GM23338 (cell line): ENCODE measurements around the gene CACNA1B. TPM values are rescaled to one million over a fixed set of nuclear protein-coding genes. Genes with fewer than 3 reads are reported as not detected.

Experiments used
- ATAC-seq: fragments of 200-7000 bp; cut with Tn5 transposase; 3 replicates; pipeline ENCODE4 v1.9.1; 2020
- DNase-seq: peaks from one replicate; pipeline ENCODE4 v3.0.0-alpha.2; 2015; ENCODE audit warnings: low spot score
- H2AFZ ChIP-seq: fragments of 200-600 bp; sonication (generic); 2 replicates; pipeline ENCODE4 v1.8.0; 2016; ENCODE audit warnings: antibody characterized with exemption, mild to moderate bottlenecking, moderate library complexity
- H3F3A ChIP-seq: fragments of 200-600 bp; sonication (generic); replicated peaks from 2 replicates; pipeline ENCODE4 v1.8.0; 2017; ENCODE audit warnings: antibody characterized with exemption, mixed run types, low read depth
- H3K27ac ChIP-seq: fragments of 200-600 bp; sonication (generic); 2 replicates; pipeline ENCODE4 v1.6.1; 2016; ENCODE audit warnings: low read depth
- H3K27me3 ChIP-seq: fragments of 200-600 bp; sonication (generic); 2 replicates; pipeline ENCODE4 v1.8.0; 2016; ENCODE audit warnings: mild to moderate bottlenecking, mixed run types, moderate library complexity; ENCODE audit not compliant: insufficient read depth
- H3K36me3 ChIP-seq: fragments of 200-600 bp; sonication (generic); 2 replicates; pipeline ENCODE4 v1.8.0; 2016; ENCODE audit warnings: mild to moderate bottlenecking; ENCODE audit not compliant: insufficient read depth
- H3K4me1 ChIP-seq: fragments of 200-600 bp; sonication (generic); 2 replicates; pipeline ENCODE4 v1.8.0; 2016; ENCODE audit warnings: mild to moderate bottlenecking, moderate library complexity; ENCODE audit not compliant: insufficient read depth
- H3K4me2 ChIP-seq: fragments of 200-600 bp; sonication (generic); 2 replicates; pipeline ENCODE4 v1.7.1; 2017; ENCODE audit warnings: mixed run types
- H3K4me3 ChIP-seq: fragments of 200-600 bp; sonication (generic); 2 replicates; pipeline ENCODE4 v1.6.1; 2016; ENCODE audit warnings: mixed run types
- H3K79me2 ChIP-seq: fragments of 200-600 bp; sonication (generic); replicated peaks from 2 replicates; pipeline ENCODE4 v1.8.0; 2017; ENCODE audit warnings: mild to moderate bottlenecking; ENCODE audit not compliant: insufficient read depth
- H3K9me2 ChIP-seq: fragments of 200-600 bp; sonication (generic); 2 replicates; pipeline ENCODE4 v1.8.0; 2017; ENCODE audit not compliant: insufficient read depth
- H4K20me1 ChIP-seq: fragments of 200-600 bp; sonication (generic); replicated peaks from 2 replicates; pipeline ENCODE4 v1.8.0; 2017; ENCODE audit warnings: mild to moderate bottlenecking; ENCODE audit not compliant: insufficient read depth
- H3K27ac Mint-ChIP-seq: 2 replicates; pipeline ENCODE4 v1.8.0; 2020; ENCODE audit warnings: inconsistent platforms, mild to moderate bottlenecking, moderate library complexity, mixed read lengths
- H3K27me3 Mint-ChIP-seq: 3 replicates; pipeline ENCODE4 v1.8.0; 2022; ENCODE audit warnings: low read depth, mild to moderate bottlenecking, moderate library complexity, mixed read lengths, inconsistent platforms; ENCODE audit not compliant: insufficient read depth, poor library complexity
- H3K36me3 Mint-ChIP-seq: 3 replicates; pipeline ENCODE4 v1.8.0; 2021; ENCODE audit warnings: low read depth, mild to moderate bottlenecking, inconsistent platforms, moderate library complexity, mixed read lengths
- H3K4me1 Mint-ChIP-seq: 3 replicates; pipeline ENCODE4 v1.8.0; 2020; ENCODE audit warnings: mild to moderate bottlenecking, inconsistent platforms, mixed read lengths
- H3K4me3 Mint-ChIP-seq: 3 replicates; pipeline ENCODE4 v1.8.0; 2021; ENCODE audit warnings: moderate library complexity, mild to moderate bottlenecking, inconsistent platforms, mixed read lengths
- H3K9me3 Mint-ChIP-seq: 3 replicates; pipeline ENCODE4 v1.8.0; 2020; ENCODE audit warnings: moderate library complexity, mild to moderate bottlenecking, inconsistent platforms, mixed read lengths
- JUNB ChIP-seq: IDR thresholded peaks from one replicate; pipeline ENCODE4 v1.6.1; 2016; ENCODE audit warnings: antibody characterized with exemption; ENCODE audit not compliant: unreplicated experiment
- NANOG ChIP-seq: IDR thresholded peaks from 2 replicates; pipeline ENCODE4 v1.6.1; 2016; ENCODE audit warnings: antibody characterized with exemption, borderline replicate concordance
- ZNF331 ChIP-seq: fragments of 250-450 bp; sonication (Bioruptor Pico); IDR thresholded peaks from 2 replicates; pipeline ENCODE4 v1.5.0; 2020; ENCODE audit warnings: low read depth, mild to moderate bottlenecking, moderate library complexity
- polyA plus RNA-seq: library from polyadenylated mRNA; unstranded; fragments of >200 nt; fragmentation: Nextera tagmentation; extraction: Ambion mirVana; gene quantifications from 2 replicates; pipeline ENCODE4 v1.2.1, GENCODE V29; 2016
- total RNA-seq: library from RNA; depleted of rRNA; stranded (reverse); fragments of >200 nt; shearing (Covaris generic); gene quantifications from 2 replicates; pipeline ENCODE4 v1.2.3, GENCODE V29; 2014
- TF ChIP-seq, protein P1 (sequence below): fragments of 250-450 bp; sonication (Bioruptor Pico); IDR thresholded peaks from 2 replicates; pipeline ENCODE4 v1.5.0; 2020; ENCODE audit warnings: mild to moderate bottlenecking, moderate library complexity
- TF ChIP-seq, protein P2 (sequence below): IDR thresholded peaks from one replicate; pipeline ENCODE4 v1.6.1; 2018; ENCODE audit warnings: antibody characterized with exemption; ENCODE audit not compliant: unreplicated experiment

The CACNA1B gene
- total and polyA plus RNA-seq, 2 experiments from 2014 or later = 1.1 to 10.4 TPM

- TF ChIP-seq, protein P1, sequence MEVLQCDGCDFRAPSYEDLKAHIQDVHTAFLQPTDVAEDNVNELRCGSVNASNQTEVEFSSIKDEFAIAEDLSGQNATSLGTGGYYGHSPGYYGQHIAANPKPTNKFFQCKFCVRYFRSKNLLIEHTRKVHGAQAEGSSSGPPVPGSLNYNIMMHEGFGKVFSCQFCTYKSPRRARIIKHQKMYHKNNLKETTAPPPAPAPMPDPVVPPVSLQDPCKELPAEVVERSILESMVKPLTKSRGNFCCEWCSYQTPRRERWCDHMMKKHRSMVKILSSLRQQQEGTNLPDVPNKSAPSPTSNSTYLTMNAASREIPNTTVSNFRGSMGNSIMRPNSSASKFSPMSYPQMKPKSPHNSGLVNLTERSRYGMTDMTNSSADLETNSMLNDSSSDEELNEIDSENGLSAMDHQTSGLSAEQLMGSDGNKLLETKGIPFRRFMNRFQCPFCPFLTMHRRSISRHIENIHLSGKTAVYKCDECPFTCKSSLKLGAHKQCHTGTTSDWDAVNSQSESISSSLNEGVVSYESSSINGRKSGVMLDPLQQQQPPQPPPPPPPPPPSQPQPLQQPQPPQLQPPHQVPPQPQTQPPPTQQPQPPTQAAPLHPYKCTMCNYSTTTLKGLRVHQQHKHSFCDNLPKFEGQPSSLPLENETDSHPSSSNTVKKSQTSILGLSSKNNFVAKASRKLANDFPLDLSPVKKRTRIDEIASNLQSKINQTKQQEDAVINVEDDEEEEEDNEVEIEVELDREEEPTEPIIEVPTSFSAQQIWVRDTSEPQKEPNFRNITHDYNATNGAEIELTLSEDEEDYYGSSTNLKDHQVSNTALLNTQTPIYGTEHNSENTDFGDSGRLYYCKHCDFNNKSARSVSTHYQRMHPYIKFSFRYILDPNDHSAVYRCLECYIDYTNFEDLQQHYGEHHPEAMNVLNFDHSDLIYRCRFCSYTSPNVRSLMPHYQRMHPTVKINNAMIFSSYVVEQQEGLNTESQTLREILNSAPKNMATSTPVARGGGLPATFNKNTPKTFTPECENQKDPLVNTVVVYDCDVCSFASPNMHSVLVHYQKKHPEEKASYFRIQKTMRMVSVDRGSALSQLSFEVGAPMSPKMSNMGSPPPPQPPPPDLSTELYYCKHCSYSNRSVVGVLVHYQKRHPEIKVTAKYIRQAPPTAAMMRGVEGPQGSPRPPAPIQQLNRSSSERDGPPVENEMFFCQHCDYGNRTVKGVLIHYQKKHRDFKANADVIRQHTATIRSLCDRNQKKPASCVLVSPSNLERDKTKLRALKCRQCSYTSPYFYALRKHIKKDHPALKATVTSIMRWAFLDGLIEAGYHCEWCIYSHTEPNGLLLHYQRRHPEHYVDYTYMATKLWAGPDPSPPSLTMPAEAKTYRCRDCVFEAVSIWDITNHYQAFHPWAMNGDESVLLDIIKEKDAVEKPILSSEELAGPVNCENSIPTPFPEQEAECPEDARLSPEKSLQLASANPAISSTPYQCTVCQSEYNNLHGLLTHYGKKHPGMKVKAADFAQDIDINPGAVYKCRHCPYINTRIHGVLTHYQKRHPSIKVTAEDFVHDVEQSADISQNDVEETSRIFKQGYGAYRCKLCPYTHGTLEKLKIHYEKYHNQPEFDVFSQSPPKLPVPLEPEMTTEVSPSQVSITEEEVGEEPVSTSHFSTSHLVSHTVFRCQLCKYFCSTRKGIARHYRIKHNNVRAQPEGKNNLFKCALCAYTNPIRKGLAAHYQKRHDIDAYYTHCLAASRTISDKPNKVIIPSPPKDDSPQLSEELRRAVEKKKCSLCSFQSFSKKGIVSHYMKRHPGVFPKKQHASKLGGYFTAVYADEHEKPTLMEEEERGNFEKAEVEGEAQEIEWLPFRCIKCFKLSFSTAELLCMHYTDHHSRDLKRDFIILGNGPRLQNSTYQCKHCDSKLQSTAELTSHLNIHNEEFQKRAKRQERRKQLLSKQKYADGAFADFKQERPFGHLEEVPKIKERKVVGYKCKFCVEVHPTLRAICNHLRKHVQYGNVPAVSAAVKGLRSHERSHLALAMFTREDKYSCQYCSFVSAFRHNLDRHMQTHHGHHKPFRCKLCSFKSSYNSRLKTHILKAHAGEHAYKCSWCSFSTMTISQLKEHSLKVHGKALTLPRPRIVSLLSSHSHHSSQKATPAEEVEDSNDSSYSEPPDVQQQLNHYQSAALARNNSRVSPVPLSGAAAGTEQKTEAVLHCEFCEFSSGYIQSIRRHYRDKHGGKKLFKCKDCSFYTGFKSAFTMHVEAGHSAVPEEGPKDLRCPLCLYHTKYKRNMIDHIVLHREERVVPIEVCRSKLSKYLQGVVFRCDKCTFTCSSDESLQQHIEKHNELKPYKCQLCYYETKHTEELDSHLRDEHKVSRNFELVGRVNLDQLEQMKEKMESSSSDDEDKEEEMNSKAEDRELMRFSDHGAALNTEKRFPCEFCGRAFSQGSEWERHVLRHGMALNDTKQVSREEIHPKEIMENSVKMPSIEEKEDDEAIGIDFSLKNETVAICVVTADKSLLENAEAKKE (CRISPR knock-in tag) = no peak
- no peak for TF ChIP-seq ZNF331
- TF ChIP-seq, protein P2, sequence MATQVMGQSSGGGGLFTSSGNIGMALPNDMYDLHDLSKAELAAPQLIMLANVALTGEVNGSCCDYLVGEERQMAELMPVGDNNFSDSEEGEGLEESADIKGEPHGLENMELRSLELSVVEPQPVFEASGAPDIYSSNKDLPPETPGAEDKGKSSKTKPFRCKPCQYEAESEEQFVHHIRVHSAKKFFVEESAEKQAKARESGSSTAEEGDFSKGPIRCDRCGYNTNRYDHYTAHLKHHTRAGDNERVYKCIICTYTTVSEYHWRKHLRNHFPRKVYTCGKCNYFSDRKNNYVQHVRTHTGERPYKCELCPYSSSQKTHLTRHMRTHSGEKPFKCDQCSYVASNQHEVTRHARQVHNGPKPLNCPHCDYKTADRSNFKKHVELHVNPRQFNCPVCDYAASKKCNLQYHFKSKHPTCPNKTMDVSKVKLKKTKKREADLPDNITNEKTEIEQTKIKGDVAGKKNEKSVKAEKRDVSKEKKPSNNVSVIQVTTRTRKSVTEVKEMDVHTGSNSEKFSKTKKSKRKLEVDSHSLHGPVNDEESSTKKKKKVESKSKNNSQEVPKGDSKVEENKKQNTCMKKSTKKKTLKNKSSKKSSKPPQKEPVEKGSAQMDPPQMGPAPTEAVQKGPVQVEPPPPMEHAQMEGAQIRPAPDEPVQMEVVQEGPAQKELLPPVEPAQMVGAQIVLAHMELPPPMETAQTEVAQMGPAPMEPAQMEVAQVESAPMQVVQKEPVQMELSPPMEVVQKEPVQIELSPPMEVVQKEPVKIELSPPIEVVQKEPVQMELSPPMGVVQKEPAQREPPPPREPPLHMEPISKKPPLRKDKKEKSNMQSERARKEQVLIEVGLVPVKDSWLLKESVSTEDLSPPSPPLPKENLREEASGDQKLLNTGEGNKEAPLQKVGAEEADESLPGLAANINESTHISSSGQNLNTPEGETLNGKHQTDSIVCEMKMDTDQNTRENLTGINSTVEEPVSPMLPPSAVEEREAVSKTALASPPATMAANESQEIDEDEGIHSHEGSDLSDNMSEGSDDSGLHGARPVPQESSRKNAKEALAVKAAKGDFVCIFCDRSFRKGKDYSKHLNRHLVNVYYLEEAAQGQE = no peak
- no peak for TF ChIP-seq NANOG
- no peak for TF ChIP-seq JUNB
- H3K4me1 ChIP-seq = no peaks in the 10 kb centered on the region
- no peaks in the 10 kb centered on the region for H3F3A ChIP-seq
- no peak overlapping the region for H3K27ac Mint-ChIP-seq
- ATAC-seq (no peak), DNase-seq (no peak)
- H2AFZ ChIP-seq = no peak overlapping the region
- H3K4me1 Mint-ChIP-seq = no peaks in the 10 kb centered on the region
- peaks cover 7% of the 10 kb centered on the region; the same call in 2 of the 3 replicates for H3K9me3 Mint-ChIP-seq
- no peaks in the 10 kb centered on the region; the same call in 1 of the 2 replicates for H3K36me3 ChIP-seq
- no peaks in the 10 kb centered on the region; the same call in 2 of the 3 replicates for H3K36me3 Mint-ChIP-seq
- no peaks in the 10 kb centered on the region for H3K79me2 ChIP-seq
- H4K20me1 ChIP-seq = no peaks in the 10 kb centered on the region
- H3K9me2 ChIP-seq = no peaks in the 10 kb centered on the region
- H3K4me3 ChIP-seq = no peak overlapping the region
- peaks cover 7% of the 10 kb centered on the region for H3K27me3 Mint-ChIP-seq
- H3K27ac ChIP-seq = no peak overlapping the region
- H3K27me3 ChIP-seq = no peaks in the 10 kb centered on the region
- H3K4me2 ChIP-seq = no peak overlapping the region
- no peak overlapping the region for H3K4me3 Mint-ChIP-seq
These were observed 11.1 kb upstream of the CACNA1B start for GRCh38 chr9:137866226-137867141.
